Activated CD8-positive, alpha-beta memory T cell treated with anti-CD3 and anti-CD28 coated beads, Interleukin-2, amount 50 U/mL, for 1 hour (primary cell): Measurements from ENCODE around the gene LAPTM5.

ENCODE experiments used
- DNase-seq: peaks from one replicate; pipeline ENCODE4 v3.0.0-alpha.2; 2020; ENCODE audit errors: extremely low read depth

Gene LAPTM5

DNA sequence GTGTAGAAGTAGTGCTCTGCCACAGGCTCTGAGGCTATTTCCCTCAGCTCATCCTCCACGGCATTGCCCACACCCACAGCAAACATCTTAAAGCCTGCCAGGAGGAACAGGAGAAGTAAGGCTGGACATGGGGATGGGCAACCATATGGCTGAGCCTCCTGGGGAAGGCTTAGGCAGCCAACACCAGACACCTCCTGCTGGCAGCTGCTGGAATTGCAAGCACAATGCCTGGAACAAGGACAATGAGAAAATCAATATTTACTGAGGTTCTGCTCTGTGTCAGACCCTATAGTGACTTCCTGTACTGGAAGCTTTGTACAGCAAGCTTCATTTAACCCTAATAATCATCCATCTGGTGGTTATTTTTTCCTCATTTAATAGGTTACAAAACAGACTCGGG, 42.4 kb downstream of the LAPTM5 start:
- no peak for DNase-seq

GRCh38 chr1:30714536-30715090, 43.0 kb downstream of the LAPTM5 start:
- DNase-seq: no peak

DNA sequence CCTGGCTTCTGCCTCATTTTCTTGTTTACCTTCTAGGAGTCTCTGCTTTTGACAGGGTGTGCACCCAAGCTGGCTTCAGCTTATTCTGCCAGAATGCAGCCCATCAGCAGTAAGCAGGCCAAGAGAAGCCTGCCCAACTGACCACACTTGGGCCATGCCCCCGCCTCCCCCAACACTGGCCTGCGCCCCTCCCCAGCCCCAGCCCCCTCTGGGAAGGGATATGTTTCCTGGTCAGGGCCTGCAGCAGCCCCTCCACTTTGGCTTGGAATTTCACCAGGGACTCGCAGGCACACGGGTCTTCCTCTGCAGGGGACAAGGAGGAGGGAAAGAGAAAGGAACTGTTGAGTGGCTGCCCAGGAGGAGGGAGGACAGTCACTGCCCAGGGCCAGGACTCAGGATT, 43.5 kb downstream of the LAPTM5 start:
- no peak for DNase-seq

- DNase-seq: no peak
Measured at GRCh38 chr1:30713311-30713710, 44.3 kb downstream of the LAPTM5 start.

DNA sequence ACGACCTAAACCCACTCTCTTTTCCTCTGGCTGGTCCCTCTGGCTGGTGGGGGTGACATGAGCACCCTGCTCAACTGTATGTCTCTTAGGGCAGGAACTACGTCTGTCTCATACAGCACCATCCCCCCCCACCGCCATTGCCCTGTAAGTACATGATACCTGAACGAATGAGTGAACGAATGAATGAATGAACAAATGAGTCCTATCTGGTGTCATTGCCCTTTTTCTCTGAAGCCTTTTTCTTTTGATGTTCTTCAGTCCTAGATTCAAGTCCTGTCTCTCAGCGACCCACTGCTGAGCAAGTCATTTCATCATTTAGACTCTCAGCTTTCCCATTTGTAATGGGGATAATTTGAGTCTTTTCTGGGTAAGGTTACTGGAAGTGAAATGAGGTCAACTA, 45.0 kb downstream of the LAPTM5 start:
- no peak for DNase-seq

- DNase-seq: no peak
Measured at GRCh38 chr1:30710407-30710806, 47.2 kb downstream of the LAPTM5 start.

- DNase-seq: no peak
Measured at GRCh38 chr1:30708361-30708728, 49.2 kb downstream of the LAPTM5 start.

- DNase-seq: no peak
Measured at GRCh38 chr1:30707412-30708360, 49.9 kb downstream of the LAPTM5 start.

DNA sequence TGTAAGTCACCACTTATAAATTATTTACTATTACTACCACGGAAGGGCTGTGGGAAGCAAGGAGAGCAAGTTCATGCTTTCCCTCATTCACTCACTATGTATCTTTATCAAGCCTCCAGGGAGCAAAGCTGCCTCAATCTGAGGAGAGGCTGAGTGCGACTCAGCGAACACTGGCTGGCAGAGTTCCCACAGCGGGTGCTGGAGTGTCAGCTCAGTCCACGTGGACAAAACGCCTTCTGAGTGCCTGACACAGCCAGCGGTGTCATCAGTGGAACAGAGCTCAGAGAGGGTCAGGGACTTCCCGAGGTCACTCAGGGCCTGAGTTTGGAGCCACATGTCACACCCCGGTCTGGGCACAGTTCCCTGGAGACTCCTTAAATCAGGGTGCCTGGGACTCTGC, 51.0 kb downstream of the LAPTM5 start:
- no peak for DNase-seq

DNA sequence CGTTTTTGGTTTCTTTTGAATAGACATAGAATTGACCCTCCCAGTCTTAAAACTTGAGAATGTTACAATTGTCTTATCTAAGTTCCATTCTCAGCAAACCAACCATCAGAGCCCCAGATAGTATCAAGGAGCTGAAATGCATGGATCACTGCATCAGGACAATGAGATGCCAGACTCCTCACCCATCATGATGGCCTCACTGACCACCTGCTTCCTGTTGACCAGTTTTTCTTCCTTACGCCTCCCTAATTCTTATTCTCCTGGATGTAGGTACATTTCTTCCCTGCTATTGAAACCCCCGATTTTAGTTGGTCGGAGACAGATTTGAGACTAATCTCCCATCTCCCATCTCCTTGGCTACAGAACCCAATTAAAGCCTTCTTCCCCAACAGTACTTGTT, 51.9 kb downstream of the LAPTM5 start:
- DNase-seq: no peak

GRCh38 chr1:30704765-30705509, 52.6 kb downstream of the LAPTM5 start:
- DNase-seq: no peak

- DNase-seq: no peak
Measured at GRCh38 chr1:30704271-30704670, 53.3 kb downstream of the LAPTM5 start.

DNA sequence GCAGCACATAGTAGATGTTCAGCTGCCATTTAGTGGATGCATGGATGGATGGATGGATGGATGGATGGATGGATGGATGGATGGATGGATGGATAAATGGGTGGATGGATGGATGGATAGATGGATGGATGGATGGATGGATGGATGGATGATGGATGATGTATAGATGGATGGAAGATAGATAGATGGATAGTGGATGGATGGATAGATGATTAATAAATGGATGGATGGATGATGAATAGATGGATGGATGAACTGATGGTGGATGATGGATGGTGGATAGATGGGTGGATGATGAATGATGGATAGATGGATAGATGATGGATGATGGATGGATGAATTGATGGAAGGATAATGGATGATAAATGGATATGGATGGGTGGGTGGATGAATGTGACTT, 54.8 kb downstream of the LAPTM5 start:
- no peak for DNase-seq

GRCh38 chr1:30701258-30701633, 56.3 kb downstream of the LAPTM5 start:
- DNase-seq: no peak

- DNase-seq: no peak
Measured at GRCh38 chr1:30700528-30701257, 56.9 kb downstream of the LAPTM5 start.

DNA sequence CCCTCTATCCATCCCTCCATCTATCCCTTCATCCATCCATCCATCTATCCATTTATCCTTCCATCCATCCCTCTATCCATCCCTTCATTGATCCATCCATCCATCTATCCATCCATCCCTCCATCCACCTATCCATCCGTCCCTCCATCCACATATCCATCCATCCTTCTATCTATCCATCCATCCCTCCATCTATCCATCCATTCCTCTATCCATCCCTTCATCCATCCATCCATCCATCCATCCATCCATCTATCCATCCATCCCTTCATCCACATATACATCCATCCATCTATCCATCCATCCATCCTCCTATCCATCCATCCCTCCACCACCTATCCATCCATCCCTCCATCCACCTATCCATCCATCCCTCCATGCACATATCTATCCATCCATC, 57.8 kb downstream of the LAPTM5 start:
- no peak for DNase-seq

GRCh38 chr1:30698401-30698981, 59.1 kb downstream of the LAPTM5 start:
- no peak for DNase-seq

DNA sequence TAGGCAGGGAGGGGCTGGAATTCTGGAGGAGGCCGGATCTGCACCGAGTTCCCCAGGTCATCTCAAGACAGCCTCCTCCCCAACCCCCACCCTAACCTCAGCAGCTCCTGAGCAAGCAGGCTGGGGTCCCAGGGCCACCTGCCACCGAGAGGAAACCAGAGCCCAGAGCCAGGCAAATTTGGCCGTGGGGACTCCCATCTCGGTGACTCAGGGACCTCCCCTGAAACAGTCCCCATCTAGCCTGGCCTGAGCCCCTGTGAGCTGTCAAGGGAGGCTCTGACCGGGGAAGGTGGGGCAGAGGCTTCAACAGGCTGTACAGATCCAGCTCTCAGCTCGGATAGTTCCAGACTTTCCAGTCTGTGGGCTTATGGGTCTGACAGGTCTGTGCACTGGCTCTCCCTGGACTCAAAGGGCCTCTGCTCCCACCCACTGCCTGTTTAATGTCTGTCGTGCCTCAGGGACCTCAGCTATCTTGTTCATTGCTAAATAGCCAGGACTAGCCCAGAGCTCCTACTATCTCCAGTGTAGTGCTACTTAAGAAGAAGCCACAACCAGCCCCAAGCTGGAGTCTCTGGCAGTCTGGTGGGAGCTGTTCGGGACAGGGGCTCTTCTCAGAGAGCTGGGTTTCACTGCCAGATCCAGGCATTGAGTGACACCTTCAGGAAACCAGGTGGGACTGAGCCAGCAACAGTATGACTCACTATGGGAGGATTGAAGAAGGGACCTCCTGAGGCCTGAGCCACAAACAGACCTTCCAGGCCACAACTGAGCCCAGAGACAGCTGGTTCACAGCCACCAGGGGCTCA, 59.8 kb downstream of the LAPTM5 start:
- DNase-seq: no peak

- DNase-seq: no peak
Measured at GRCh38 chr1:30696831-30697230, 60.7 kb downstream of the LAPTM5 start.

- no peak for DNase-seq
Measured at GRCh38 chr1:30695439-30695841, 62.1 kb downstream of the LAPTM5 start.
